Measurements from ENCODE around the gene LRP1. TPM values are rescaled to one million over a fixed set of nuclear protein-coding genes. Genes with fewer than 3 reads are reported as not detected.
"Not testable (repeated sequence)": the region's sequence is repeated elsewhere in the genome, so short reads cannot be mapped to it uniquely, and the experiment has no call there.

LRP1 gene
- polyA plus RNA-seq, 1 experiment: 117 TPM

GRCh38 chr12:57112492-57113294 lies 15.6 kb upstream of the LRP1 start:
- CTCF ChIA-PET: interaction anchor here (0.7 to 10.0 kb wide), 51 partner anchors 9 to 545 kb away, joined by 3 to 199 read pairs (median 4); partner anchors contain the start of genes LRP1, LRP1-AS, MYO1A and NAB2
- H3K4me3 ChIP-seq (ENCODE audit: low read depth, low read length): peak overlapping the region; percentile 73; the same call in 1 of the 2 replicates
- H3K36me3 ChIP-seq (ENCODE audit: control insufficient read depth, insufficient read depth, low read length): peaks cover 2% of the 10 kb centered on the region; the same call in 1 of the 2 replicates
- DNase-seq (ENCODE audit: low read depth): no peak
- no peaks in the 10 kb centered on the region for H3K27me3 ChIP-seq (ENCODE audit: control insufficient read depth, insufficient read depth, low read length)
- POLR2A ChIA-PET: interaction anchor here (0.7 to 1.7 kb wide), 4 partner anchors 12 to 44 kb away, joined by 3 to 8 read pairs (median 4); partner anchors contain the start of gene LRP1
- peak; percentile 75 for TF ChIP-seq CTCF (IDR thresholded peaks at IDR 0.05; ENCODE audit: insufficient read depth, low read depth, low read length)

- Histone ChIP-seq H3K4me3 (ENCODE audit: low read depth, low read length) (no peak overlapping the region), H3K27me3 (ENCODE audit: control insufficient read depth, insufficient read depth, low read length) (no peaks in the 10 kb centered on the region), H3K36me3 (ENCODE audit: control insufficient read depth, insufficient read depth, low read length) (no peaks in the 10 kb centered on the region)
- no peak for TF ChIP-seq CTCF (IDR thresholded peaks at IDR 0.05; ENCODE audit: insufficient read depth, low read depth, low read length)
- POLR2A ChIA-PET: no interaction called here
- DNase-seq (ENCODE audit: low read depth): no peak
- CTCF ChIA-PET: interaction anchor here (0.6 to 18.2 kb wide), 8 partner anchors 8 to 115 kb away, joined by 3 to 357 read pairs (median 9); no protein-coding TSS in a partner anchor
Observed at GRCh38 chr12:57116580-57117281, 11.6 kb upstream of the LRP1 start.

- Histone ChIP-seq H3K36me3 (ENCODE audit: control insufficient read depth, insufficient read depth, low read length) (no peaks in the 10 kb centered on the region), H3K4me3 (ENCODE audit: low read depth, low read length) (no peak overlapping the region), H3K27me3 (ENCODE audit: control insufficient read depth, insufficient read depth, low read length) (no peaks in the 10 kb centered on the region)
- no peak for TF ChIP-seq CTCF (IDR thresholded peaks at IDR 0.05; ENCODE audit: insufficient read depth, low read depth, low read length)
- ChIA-PET CTCF (interaction anchor here (0.6 to 18.2 kb wide), 7 partner anchors 47 to 479 kb away, joined by 3 to 357 read pairs (median 5); no protein-coding TSS in a partner anchor), POLR2A (interaction anchor here (0.5 to 0.6 kb wide), 2 partner anchors 121 to 336 kb away, joined by 4 to 8 read pairs; partner anchors contain the start of gene INHBE)
- DNase-seq (ENCODE audit: low read depth): no peak
Observed at GRCh38 chr12:57118711-57119271, 9.5 kb upstream of the LRP1 start.

- TF ChIP-seq CTCF (IDR thresholded peaks at IDR 0.05; ENCODE audit: insufficient read depth, low read depth, low read length): no peak
- Histone ChIP-seq H3K36me3 (ENCODE audit: control insufficient read depth, insufficient read depth, low read length) (no peaks in the 10 kb centered on the region), H3K4me3 (ENCODE audit: low read depth, low read length) (no peak overlapping the region), H3K27me3 (ENCODE audit: control insufficient read depth, insufficient read depth, low read length) (no peaks in the 10 kb centered on the region)
- DNase-seq (ENCODE audit: low read depth): no peak
- ChIA-PET CTCF (interaction anchor here (0.6 to 18.2 kb wide), 5 partner anchors 8 to 480 kb away, joined by 4 to 357 read pairs (median 70); partner anchors contain the start of gene STAT6), POLR2A (no interaction called here)
Observed at GRCh38 chr12:57119294-57120085, 8.8 kb upstream of the LRP1 start.

- H3K27me3 ChIP-seq (ENCODE audit: control insufficient read depth, insufficient read depth, low read length); H3K36me3 ChIP-seq (ENCODE audit: control insufficient read depth, insufficient read depth, low read length); DNase-seq (ENCODE audit: low read depth); POLR2A ChIA-PET; H3K4me3 ChIP-seq (ENCODE audit: low read depth, low read length): not testable (repeated sequence)
- CTCF ChIA-PET: interaction anchor here (0.6 to 18.2 kb wide), 8 partner anchors 9 to 122 kb away, joined by 3 to 357 read pairs (median 12); partner anchors contain the start of gene STAT6
Observed at GRCh38 chr12:57120718-57121117, 7.6 kb upstream of the LRP1 start.
